Measurements from ENCODE around the gene SMAD3.

GRCh38 chr15:67184208-67184925 is 119.0 kb downstream of the SMAD3 start:
- TF ChIP-seq, protein P1, sequence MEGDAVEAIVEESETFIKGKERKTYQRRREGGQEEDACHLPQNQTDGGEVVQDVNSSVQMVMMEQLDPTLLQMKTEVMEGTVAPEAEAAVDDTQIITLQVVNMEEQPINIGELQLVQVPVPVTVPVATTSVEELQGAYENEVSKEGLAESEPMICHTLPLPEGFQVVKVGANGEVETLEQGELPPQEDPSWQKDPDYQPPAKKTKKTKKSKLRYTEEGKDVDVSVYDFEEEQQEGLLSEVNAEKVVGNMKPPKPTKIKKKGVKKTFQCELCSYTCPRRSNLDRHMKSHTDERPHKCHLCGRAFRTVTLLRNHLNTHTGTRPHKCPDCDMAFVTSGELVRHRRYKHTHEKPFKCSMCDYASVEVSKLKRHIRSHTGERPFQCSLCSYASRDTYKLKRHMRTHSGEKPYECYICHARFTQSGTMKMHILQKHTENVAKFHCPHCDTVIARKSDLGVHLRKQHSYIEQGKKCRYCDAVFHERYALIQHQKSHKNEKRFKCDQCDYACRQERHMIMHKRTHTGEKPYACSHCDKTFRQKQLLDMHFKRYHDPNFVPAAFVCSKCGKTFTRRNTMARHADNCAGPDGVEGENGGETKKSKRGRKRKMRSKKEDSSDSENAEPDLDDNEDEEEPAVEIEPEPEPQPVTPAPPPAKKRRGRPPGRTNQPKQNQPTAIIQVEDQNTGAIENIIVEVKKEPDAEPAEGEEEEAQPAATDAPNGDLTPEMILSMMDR (IDR thresholded peaks at IDR 0.05), result no peak
- no peak for TF ChIP-seq POLR2A (IDR thresholded peaks at IDR 0.05)
